Neural cell (in vitro differentiated cells): ENCODE measurements around the gene OR10G2.

Experiments used
- CTCF ChIP-seq: fragments of 450-650 bp; IDR thresholded peaks from 2 replicates; pipeline ENCODE4 v1.5.1; 2014; ENCODE audit warnings: antibody characterized with exemption, mild to moderate bottlenecking, moderate library complexity; ENCODE audit not compliant: poor library complexity, severe bottlenecking
- EP300 ChIP-seq: fragments of 450-650 bp; conservative IDR thresholded peaks from 2 replicates; pipeline ENCODE4 v1.6.1; 2014; ENCODE audit warnings: antibody characterized with exemption, mild to moderate bottlenecking, moderate library complexity; ENCODE audit not compliant: poor library complexity, severe bottlenecking
- EZH2 ChIP-seq: fragments of 200-600, 300-800 bp; shearing (Covaris generic), sonication (generic); IDR thresholded peaks from 2 replicates; pipeline ENCODE4 v1.6.1; 2014; ENCODE audit warnings: antibody characterized with exemption, low read length, borderline replicate concordance, mild to moderate bottlenecking; ENCODE audit not compliant: insufficient read depth, poor library complexity, severe bottlenecking
- MXI1 ChIP-seq: fragments of 450-650 bp; conservative IDR thresholded peaks from 2 replicates; pipeline ENCODE4 v1.6.1; 2014; ENCODE audit warnings: antibody characterized with exemption, mild to moderate bottlenecking; ENCODE audit not compliant: poor library complexity, severe bottlenecking
- POLR2AphosphoS5 ChIP-seq: IDR thresholded peaks from 2 replicates; pipeline ENCODE4 v1.6.1; 2012
- RAD21 ChIP-seq: fragments of 450-650 bp; conservative IDR thresholded peaks from 2 replicates; pipeline ENCODE4 v1.6.1; 2014; ENCODE audit warnings: antibody characterized with exemption, mild to moderate bottlenecking, moderate library complexity
- SMC3 ChIP-seq: fragments of 450-650 bp; conservative IDR thresholded peaks from 2 replicates; pipeline ENCODE4 v1.6.1; 2014; ENCODE audit warnings: antibody characterized with exemption, mild to moderate bottlenecking, moderate library complexity; ENCODE audit not compliant: poor library complexity
- TAF1 ChIP-seq: IDR thresholded peaks from 2 replicates; pipeline ENCODE4 v1.6.1; 2012; ENCODE audit warnings: low read depth

- no peak for TF ChIP-seq CTCF
- no peak for TF ChIP-seq SMC3
- no peak for TF ChIP-seq EZH2
- TF ChIP-seq TAF1 = no peak
- TF ChIP-seq EP300 = no peak
- TF ChIP-seq RAD21 = no peak
- no peak for TF ChIP-seq MXI1
- TF ChIP-seq POLR2AphosphoS5 = no peak
Observed at GRCh38 chr14:21642683-21643082, 7.9 kb upstream of the OR10G2 start.
